Epithelial cell of proximal tubule (primary cell): ENCODE results near the gene PECR. TPM values are rescaled to one million over a fixed set of nuclear protein-coding genes. Genes with fewer than 3 reads are reported as not detected.

Experiments used
- DNase-seq: peaks from one replicate; pipeline ENCODE4 v3.0.0-alpha.2; 2011; ENCODE audit warnings: low read depth
- H3K4me3 ChIP-seq: 2 replicates; pipeline ENCODE4 v1.5.1; 2011; ENCODE audit warnings: low read depth, mild to moderate bottlenecking, low read length
- total RNA-seq: library from RNA; depleted of rRNA; stranded (reverse); fragments of >200 nt; gene quantifications from 2 replicates; pipeline ENCODE4 v1.2.3, GENCODE V29; 2015
- TF ChIP-seq, protein P1 (sequence below): conservative IDR thresholded peaks from 2 replicates; pipeline ENCODE4 v1.5.1; 2012; ENCODE audit warnings: low read depth, mild to moderate bottlenecking, low read length

Gene PECR
- total RNA-seq, 1 donor from 2014 or later: 16.7 TPM

DNA sequence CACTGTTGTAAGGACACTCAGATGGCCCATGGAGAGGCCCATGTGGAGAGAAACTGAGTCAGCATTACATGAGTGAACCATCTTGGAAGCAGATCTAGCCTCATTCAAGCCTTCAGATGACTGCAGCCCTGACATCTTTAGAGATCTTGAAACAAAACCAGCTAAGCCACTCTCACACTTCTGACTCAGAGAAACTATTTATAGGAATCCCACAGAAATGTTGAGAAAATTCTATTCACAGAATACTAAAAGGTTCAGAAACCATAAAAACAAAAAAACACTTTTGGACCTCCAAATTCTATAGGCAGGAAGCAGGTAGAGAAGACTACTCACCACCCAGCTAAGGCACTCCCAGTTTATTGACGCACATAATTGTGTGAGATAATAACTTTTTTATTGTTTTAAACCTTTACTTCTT lies 8.8 kb upstream of the PECR start:
- TF ChIP-seq, protein P1, sequence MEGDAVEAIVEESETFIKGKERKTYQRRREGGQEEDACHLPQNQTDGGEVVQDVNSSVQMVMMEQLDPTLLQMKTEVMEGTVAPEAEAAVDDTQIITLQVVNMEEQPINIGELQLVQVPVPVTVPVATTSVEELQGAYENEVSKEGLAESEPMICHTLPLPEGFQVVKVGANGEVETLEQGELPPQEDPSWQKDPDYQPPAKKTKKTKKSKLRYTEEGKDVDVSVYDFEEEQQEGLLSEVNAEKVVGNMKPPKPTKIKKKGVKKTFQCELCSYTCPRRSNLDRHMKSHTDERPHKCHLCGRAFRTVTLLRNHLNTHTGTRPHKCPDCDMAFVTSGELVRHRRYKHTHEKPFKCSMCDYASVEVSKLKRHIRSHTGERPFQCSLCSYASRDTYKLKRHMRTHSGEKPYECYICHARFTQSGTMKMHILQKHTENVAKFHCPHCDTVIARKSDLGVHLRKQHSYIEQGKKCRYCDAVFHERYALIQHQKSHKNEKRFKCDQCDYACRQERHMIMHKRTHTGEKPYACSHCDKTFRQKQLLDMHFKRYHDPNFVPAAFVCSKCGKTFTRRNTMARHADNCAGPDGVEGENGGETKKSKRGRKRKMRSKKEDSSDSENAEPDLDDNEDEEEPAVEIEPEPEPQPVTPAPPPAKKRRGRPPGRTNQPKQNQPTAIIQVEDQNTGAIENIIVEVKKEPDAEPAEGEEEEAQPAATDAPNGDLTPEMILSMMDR: no peak
- DNase-seq: no peak
- H3K4me3 ChIP-seq: no peak overlapping the region

DNA sequence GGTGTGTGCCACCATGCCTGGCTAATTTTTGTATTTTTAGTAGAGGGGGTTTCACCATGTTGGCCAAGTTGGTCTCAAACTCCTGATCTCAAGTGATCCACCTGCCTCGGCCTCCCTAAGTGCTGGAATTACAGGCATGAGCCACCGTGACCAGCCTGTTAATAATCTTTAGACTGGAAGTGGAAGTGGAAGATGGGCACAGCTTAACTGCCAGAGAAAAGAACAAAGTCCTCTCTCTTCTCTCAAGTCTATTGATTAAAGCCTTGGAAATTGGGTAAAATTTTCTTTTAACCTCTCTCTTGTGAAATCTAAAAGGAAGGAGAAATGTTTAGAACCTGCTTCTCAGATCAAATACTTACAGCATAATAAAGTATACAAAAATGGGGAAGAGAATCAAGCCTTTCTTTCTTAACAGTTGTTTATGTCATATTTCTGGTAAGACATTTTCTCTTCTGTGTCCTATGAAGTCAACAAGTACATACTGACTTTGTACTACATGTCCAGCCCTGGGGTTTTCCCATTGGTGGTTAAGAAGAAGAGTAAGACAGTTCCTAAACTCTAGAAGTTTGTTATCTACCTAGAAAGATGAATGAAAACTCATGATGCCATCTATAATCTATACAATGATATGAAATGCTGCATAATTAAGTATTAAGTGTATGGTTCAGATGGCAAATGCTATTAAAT lies 4.7 kb upstream of the PECR start:
- DNase-seq: no peak
- H3K4me3 ChIP-seq: no peak overlapping the region
- TF ChIP-seq, protein P1: no peak

DNA sequence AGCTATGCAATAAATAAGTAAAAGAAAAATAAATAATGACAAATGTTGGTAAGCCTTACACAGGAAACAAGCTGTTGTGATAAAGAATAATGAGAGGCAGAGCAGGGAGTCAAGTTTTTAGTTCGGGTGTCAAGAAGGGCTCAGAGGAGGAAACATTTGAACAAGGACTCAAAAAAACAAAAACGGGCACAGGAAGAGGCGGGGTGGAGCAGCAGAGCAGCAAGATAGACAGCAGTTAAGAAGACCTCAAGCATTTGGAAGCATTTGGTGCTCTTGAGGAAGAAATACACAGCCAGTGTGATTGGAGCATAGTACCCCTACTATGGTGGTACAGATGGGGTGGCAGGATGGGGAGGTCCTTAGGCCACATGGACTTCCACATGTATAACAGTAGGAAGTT lies 2.9 kb upstream of the PECR start:
- DNase-seq: no peak
- no peak overlapping the region for H3K4me3 ChIP-seq
- TF ChIP-seq, protein P1: no peak

DNA sequence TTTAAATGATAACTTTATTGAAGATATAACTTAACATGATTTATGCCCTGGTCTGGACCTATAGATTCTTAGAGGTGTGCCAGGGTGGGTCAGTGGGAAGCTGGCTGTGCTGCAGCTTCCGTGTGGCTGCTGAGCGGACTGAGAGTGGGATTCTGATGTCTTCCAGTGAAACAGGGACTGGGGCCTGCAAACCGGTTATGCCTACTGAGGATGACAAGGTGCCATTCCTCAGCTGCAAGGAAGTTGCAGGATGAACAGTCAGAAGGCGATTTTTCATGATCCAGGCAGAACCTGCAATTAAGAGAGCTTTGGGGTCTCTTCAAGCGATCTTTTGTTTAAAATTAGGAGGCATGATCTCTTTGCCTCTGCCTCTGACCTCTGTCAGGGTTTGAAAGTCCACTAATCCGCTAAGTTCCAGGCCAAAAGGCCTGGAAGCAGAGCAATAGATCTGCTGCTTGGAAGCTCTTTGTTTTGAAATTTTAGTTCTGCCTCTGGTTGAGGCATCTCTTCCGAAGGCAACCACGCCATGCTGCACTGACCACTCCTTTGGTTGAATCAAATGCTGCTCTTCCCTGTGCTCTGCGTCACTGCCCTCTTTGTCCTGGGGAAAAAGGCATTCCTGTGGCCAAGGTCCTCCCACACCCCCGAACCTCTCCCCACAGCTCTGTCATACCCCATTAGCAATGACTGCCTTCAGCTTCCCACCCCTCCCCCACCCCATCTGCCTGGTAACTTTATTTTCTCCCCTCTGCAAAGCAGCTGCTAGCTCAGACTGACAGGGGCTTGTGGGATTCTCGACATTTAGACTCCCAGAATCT lies 2.1 kb upstream of the PECR start:
- peak overlapping the region; percentile 23 for H3K4me3 ChIP-seq
- TF ChIP-seq, protein P1: no peak
- peak; percentile 84 for DNase-seq

DNA sequence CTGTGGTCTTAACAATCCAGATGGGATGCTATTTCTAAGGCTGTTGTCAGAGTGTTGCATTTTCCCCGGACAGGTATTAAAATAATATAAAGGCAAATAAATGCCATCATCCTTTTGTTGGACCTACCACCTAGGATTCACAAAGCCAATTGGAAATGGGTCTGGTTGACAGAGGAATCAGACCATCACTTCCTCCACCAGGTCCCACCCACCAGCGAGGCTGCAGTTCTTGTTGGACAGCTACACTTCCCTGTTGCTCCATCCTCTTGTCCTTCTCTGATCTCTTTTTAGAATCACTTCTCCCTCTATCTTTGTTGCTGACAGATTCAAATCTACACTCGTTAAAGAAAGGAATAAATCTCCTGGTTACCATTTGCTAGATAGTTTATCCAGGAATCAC lies 1.2 kb upstream of the PECR start:
- DNase-seq: no peak
- TF ChIP-seq, protein P1: no peak
- peak overlapping the region; percentile 79 for H3K4me3 ChIP-seq

GRCh38 chr2:216082117-216082711 lies 605 bp upstream of the PECR start:
- TF ChIP-seq, protein P1: no peak
- peak overlapping the region; percentile 79 for H3K4me3 ChIP-seq
- DNase-seq: no peak
